ENCODE measurements around the gene EFNA5.

Gene EFNA5

DNA sequence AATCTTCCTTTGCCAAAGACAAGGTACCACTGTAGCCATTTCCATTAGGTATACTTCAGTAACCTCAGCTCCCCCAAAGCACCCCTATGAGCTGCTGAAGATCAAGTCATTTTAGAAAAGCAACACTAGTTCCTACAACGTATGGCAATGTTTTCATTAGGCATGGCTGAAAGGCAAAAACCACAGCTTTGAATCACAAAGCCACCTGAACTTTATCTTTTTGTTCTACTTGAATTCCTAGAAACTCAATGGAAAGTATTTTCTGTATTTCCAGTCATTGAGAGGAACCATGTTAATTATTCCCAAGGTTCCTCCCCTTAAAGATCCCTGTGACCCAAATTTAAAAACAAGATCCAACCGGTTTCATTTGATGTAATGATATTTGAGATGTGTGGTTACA is 152.1 kb downstream of the EFNA5 start:
- H3K36me3 ChIP-seq (ENCODE audit: insufficient read depth, low read length) = no peaks in the 10 kb centered on the region
- H3K27ac ChIP-seq (ENCODE audit: low read depth, low read length) = no peak overlapping the region
- no peaks in the 10 kb centered on the region for H3K27me3 ChIP-seq (ENCODE audit: insufficient read depth, low read length)
- peaks cover 7% of the 10 kb centered on the region for H3K4me1 ChIP-seq (ENCODE audit: control insufficient read depth, insufficient read depth, low read length, unreplicated experiment)
- H3K4me3 ChIP-seq (ENCODE audit: low read depth, low read length) = no peak overlapping the region
- peaks cover 3% of the 10 kb centered on the region for H3K79me2 ChIP-seq (ENCODE audit: control insufficient read depth, insufficient read depth, low read length, unreplicated experiment)
- H2AFZ ChIP-seq (ENCODE audit: low read length, unreplicated experiment) = no peak overlapping the region

DNA sequence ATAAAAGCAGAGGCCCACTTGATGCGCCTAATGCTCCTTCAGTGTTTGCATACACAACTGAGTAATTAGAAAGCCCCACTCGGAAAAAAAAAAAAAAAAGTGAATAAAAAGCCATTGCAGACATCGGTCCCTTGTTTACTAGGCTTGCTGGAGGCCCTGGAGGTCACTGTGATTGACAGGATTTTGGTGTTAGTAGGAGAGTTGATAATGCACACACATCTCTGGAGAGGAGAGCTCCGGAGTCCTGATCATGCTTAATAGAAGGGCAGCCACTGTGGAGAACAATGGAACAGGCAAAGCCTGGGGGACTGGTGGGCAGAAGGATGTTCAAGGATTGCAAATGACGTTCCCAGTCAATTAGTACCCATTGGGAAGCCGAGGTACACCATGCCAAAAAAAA is 152.5 kb downstream of the EFNA5 start:
- H3K4me1 ChIP-seq (ENCODE audit: control insufficient read depth, insufficient read depth, low read length, unreplicated experiment) = peaks cover 7% of the 10 kb centered on the region

DNA sequence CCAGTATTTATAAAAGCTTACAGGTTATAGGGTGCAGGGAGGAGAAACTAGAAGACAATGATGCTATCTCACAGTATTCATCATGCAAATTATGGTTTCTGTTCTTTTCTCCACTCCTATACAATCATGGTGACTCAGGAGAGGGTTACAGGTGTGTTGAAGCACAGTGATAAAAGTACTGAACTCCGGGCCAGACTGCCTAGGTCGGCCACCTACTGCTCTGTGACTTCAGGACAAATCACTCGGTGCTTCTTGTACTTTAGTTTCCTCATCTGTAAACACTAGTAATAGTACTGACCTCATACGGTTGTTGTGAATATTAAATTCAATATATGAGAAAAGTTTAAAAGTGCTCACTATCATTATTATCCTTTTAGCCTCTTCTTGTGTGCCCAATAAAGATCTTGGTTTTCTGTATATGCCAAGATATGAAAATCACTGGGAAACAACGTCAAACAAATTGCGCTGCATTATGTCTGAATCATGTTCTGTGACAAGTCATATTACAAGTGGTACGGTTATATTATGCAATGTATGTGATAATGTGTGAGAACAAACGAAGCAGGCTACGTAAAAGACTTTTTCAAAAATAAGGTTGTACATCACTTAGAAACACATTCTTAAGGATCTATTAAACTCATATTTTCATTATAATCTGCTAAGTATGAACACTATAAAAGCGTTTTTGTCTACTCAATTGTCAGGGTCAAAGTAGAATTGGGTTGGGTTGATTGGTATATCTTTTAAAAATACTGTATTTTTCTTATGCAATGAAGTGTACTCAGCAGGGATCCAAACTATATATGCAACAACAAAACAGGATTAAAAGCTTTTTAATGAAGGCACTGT is 153.3 kb downstream of the EFNA5 start:
- Histone ChIP-seq H3K36me3 (ENCODE audit: insufficient read depth, low read length) (no peaks in the 10 kb centered on the region), H3K79me2 (ENCODE audit: control insufficient read depth, insufficient read depth, low read length, unreplicated experiment) (peaks cover 3% of the 10 kb centered on the region), H3K4me1 (ENCODE audit: control insufficient read depth, insufficient read depth, low read length, unreplicated experiment) (peaks cover 7% of the 10 kb centered on the region), H2AFZ (ENCODE audit: low read length, unreplicated experiment) (no peak overlapping the region), H3K4me3 (ENCODE audit: low read depth, low read length) (no peak overlapping the region), H3K27ac (ENCODE audit: low read depth, low read length) (no peak overlapping the region), H3K27me3 (ENCODE audit: insufficient read depth, low read length) (no peaks in the 10 kb centered on the region)

More for the DNA sequence above, 152.5 kb downstream of the EFNA5 start:
- no peak overlapping the region for H3K27ac ChIP-seq (ENCODE audit: low read depth, low read length)
- no peaks in the 10 kb centered on the region for H3K27me3 ChIP-seq (ENCODE audit: insufficient read depth, low read length)
- H3K4me3 ChIP-seq (ENCODE audit: low read depth, low read length) = no peak overlapping the region
- H3K79me2 ChIP-seq (ENCODE audit: control insufficient read depth, insufficient read depth, low read length, unreplicated experiment) = peaks cover 3% of the 10 kb centered on the region
- H2AFZ ChIP-seq (ENCODE audit: low read length, unreplicated experiment) = no peak overlapping the region
- no peaks in the 10 kb centered on the region for H3K36me3 ChIP-seq (ENCODE audit: insufficient read depth, low read length)

DNA sequence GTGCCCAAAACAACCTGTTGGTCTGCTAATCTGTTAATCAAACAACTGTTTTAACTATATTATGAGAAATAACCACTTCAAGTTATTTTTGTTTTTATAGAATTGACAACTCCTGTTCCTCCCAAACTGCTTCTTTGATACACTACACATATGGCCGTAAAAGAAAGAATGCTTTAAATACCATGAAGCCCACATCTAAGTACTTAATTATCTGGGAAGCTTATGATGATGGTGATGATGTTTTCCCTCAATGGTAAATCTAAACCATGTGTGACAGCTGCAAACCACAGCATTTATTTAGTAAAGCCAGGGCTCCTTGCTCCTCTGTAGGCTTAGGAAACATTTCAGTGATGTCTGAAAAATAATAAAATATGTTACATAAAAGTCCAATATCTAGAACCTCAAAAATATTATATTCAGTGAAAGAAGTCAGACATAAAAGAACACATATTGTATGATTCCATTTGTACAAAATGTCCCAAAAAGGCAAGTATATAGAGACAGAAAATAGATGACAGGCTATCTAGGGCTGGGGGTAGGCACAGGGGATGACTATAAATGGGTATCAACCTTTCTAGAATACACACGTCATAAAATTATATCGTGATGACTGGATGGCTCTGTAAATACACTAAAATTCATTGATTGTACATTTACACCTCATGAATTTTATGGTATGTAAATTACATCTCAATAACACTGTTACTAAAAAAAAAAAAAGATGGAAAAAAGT is 154.1 kb downstream of the EFNA5 start:
- Histone ChIP-seq H3K36me3 (ENCODE audit: insufficient read depth, low read length) (no peaks in the 10 kb centered on the region), H3K27ac (ENCODE audit: low read depth, low read length) (no peak overlapping the region), H3K4me3 (ENCODE audit: low read depth, low read length) (no peak overlapping the region), H2AFZ (ENCODE audit: low read length, unreplicated experiment) (no peak overlapping the region), H3K4me1 (ENCODE audit: control insufficient read depth, insufficient read depth, low read length, unreplicated experiment) (peaks cover 7% of the 10 kb centered on the region), H3K79me2 (ENCODE audit: control insufficient read depth, insufficient read depth, low read length, unreplicated experiment) (peaks cover 3% of the 10 kb centered on the region), H3K27me3 (ENCODE audit: insufficient read depth, low read length) (no peaks in the 10 kb centered on the region)

DNA sequence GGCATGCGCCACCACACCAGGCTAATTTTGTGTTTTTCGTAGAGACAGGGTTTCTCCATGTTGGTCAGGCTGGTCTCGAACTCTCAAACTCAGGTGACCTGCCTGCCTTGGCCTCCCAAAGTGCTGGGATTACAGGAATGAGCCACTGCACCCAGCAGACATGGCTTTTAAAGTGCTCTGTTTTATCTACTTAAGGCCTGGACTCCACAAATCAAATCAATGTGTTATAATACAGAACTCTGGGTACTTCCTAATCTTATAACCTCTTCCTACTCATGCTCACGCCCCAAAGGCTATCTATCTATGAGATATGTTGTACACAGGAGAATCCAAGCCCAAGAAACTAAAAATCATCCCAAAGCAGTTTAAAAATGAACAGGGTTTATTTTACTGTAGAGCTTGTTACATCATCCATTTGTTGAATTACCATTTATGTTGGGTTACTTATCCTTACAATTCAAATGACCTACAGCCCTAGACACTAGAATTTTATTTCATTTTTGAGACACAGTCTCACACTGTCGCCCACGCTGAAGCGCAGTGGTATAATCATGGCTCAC is 155.1 kb downstream of the EFNA5 start:
- no peak overlapping the region for H3K4me3 ChIP-seq (ENCODE audit: low read depth, low read length)
- peaks cover 7% of the 10 kb centered on the region for H3K4me1 ChIP-seq (ENCODE audit: control insufficient read depth, insufficient read depth, low read length, unreplicated experiment)
- H3K27ac ChIP-seq (ENCODE audit: low read depth, low read length) = no peak overlapping the region
- H2AFZ ChIP-seq (ENCODE audit: low read length, unreplicated experiment) = no peak overlapping the region
- peaks cover 3% of the 10 kb centered on the region for H3K79me2 ChIP-seq (ENCODE audit: control insufficient read depth, insufficient read depth, low read length, unreplicated experiment)
- H3K36me3 ChIP-seq (ENCODE audit: insufficient read depth, low read length) = no peaks in the 10 kb centered on the region
- H3K27me3 ChIP-seq (ENCODE audit: insufficient read depth, low read length) = no peaks in the 10 kb centered on the region

DNA sequence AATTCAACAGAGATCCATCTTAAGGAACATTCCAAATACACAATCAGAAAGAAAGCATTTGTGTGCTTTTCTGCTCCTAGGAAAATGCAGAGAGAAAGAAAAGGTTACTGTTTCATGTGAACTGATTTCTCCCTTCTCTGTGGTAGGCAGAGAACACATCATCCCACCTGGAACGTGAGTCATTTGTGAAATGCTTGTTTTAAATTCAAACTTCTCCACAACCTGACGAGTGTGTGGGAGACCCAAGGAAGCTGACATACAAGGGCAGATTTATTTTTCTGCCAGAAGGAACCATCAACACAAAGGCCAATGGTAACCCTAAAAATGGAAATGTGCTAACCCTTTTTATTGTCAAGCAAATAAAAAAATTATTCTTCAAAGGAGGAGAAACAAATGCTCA is 156.4 kb downstream of the EFNA5 start:
- Histone ChIP-seq H2AFZ (ENCODE audit: low read length, unreplicated experiment) (no peak overlapping the region), H3K27me3 (ENCODE audit: insufficient read depth, low read length) (no peaks in the 10 kb centered on the region), H3K79me2 (ENCODE audit: control insufficient read depth, insufficient read depth, low read length, unreplicated experiment) (peaks cover 3% of the 10 kb centered on the region), H3K36me3 (ENCODE audit: insufficient read depth, low read length) (no peaks in the 10 kb centered on the region), H3K27ac (ENCODE audit: low read depth, low read length) (no peak overlapping the region), H3K4me1 (ENCODE audit: control insufficient read depth, insufficient read depth, low read length, unreplicated experiment) (no peaks in the 10 kb centered on the region), H3K4me3 (ENCODE audit: low read depth, low read length) (no peak overlapping the region)

DNA sequence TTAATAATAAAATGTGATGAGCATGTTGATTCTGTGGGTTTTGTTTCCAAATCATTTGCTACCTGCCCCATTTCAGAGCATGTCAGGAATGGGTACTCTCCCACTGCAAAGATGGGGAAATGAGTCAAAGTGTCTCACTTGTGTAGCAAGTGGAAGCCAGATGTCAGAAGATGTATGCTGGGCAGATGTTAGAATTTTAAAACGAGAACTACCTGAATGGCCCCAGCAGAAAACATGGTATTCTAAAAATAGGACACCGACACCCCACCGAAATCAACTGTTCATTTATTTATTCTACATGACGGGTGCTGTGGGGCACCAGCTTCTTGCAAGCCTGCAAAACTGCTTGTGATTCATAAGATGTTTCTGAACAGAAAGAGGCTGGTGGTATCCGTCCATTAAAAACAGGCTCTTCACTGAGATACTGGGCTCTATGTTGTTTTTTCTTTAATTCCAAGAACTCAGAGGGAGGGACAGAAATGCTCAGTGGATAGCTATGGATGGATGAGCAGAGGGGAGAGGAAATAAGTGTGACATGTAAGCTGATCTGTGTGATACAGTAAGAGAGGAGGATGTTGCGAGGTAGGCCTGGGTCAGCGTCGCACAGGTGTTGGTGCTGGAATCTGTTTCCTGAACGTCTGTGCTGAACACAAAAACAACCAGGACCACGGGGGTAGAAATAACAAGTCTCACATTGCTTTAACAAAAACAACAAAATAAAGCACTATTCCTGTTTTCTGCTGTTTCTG is 157.2 kb downstream of the EFNA5 start:
- H3K4me3 ChIP-seq (ENCODE audit: low read depth, low read length) = no peak overlapping the region
- no peak overlapping the region for H2AFZ ChIP-seq (ENCODE audit: low read length, unreplicated experiment)
- peaks cover 3% of the 10 kb centered on the region for H3K79me2 ChIP-seq (ENCODE audit: control insufficient read depth, insufficient read depth, low read length, unreplicated experiment)
- H3K27ac ChIP-seq (ENCODE audit: low read depth, low read length) = no peak overlapping the region
- H3K4me1 ChIP-seq (ENCODE audit: control insufficient read depth, insufficient read depth, low read length, unreplicated experiment) = no peaks in the 10 kb centered on the region
- no peaks in the 10 kb centered on the region for H3K27me3 ChIP-seq (ENCODE audit: insufficient read depth, low read length)
- H3K36me3 ChIP-seq (ENCODE audit: insufficient read depth, low read length) = no peaks in the 10 kb centered on the region

DNA sequence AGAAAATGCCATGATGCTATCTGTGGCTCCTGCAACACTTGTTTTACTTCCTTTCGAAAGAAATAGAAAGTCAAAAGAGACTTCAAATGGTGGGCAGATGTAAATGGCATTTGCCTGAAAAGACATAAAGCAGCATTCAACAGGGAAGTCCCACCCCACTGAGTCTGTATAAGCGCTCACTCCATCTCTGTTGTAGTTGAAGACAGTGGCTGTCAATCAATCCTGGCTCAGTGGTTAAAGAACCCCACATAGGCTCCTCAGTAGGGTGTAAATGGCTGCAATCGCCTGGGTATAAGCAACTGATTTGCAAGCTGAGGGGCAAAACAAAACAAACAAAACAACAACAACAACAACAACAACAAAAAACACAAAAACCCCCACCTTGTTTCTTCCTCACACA is 158.7 kb downstream of the EFNA5 start:
- H3K4me3 ChIP-seq (ENCODE audit: low read depth, low read length) = no peak overlapping the region
- no peak overlapping the region for H3K27ac ChIP-seq (ENCODE audit: low read depth, low read length)
- H2AFZ ChIP-seq (ENCODE audit: low read length, unreplicated experiment) = no peak overlapping the region
- H3K4me1 ChIP-seq (ENCODE audit: control insufficient read depth, insufficient read depth, low read length, unreplicated experiment) = no peaks in the 10 kb centered on the region
- H3K79me2 ChIP-seq (ENCODE audit: control insufficient read depth, insufficient read depth, low read length, unreplicated experiment) = peaks cover 5% of the 10 kb centered on the region
- no peaks in the 10 kb centered on the region for H3K36me3 ChIP-seq (ENCODE audit: insufficient read depth, low read length)
- no peaks in the 10 kb centered on the region for H3K27me3 ChIP-seq (ENCODE audit: insufficient read depth, low read length)

DNA sequence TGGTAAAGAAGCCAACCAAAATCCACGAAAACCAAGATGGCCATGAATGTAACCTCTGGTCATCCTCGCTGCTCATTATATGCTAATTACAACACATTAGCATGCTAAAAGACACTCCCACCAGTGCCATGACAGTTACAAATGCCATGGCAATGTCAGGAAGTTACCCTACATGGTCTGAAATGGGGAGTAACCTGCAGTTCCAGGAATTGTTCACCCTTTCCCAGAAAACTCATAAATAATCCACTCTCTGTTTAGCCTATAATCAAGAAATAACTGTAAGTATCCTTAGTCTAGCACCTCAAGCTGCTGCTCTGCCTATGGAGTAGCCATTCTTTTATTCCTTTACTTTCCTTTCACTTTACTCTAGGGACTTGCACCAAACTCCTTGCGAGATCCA is 160.6 kb downstream of the EFNA5 start:
- no peak overlapping the region for H3K4me3 ChIP-seq (ENCODE audit: low read depth, low read length)
- H3K27me3 ChIP-seq (ENCODE audit: insufficient read depth, low read length) = no peaks in the 10 kb centered on the region
- H2AFZ ChIP-seq (ENCODE audit: low read length, unreplicated experiment) = no peak overlapping the region
- H3K36me3 ChIP-seq (ENCODE audit: insufficient read depth, low read length) = no peaks in the 10 kb centered on the region
- no peak overlapping the region for H3K27ac ChIP-seq (ENCODE audit: low read depth, low read length)
- H3K79me2 ChIP-seq (ENCODE audit: control insufficient read depth, insufficient read depth, low read length, unreplicated experiment) = peaks cover 5% of the 10 kb centered on the region
- H3K4me1 ChIP-seq (ENCODE audit: control insufficient read depth, insufficient read depth, low read length, unreplicated experiment) = no peaks in the 10 kb centered on the region

DNA sequence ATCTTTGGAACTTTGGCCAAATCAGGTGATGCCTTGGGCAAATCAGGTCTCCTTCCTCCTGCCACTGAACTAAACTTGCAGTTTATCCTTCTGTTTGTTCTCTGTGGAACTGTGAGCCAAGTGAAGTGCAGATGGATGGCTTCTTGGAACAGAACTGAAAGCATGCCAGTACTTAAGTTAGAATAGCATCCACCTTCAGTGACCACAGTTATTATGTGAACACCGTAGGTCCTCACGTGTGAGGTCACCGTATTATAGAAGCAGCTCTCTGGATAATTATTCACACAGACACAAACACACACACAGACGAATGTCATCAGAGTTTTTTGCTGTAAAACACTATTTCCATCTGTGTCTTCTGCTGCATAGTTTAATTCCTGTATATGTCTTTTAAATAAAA is 162.6 kb downstream of the EFNA5 start:
- Histone ChIP-seq H3K4me3 (ENCODE audit: low read depth, low read length) (no peak overlapping the region), H3K4me1 (ENCODE audit: control insufficient read depth, insufficient read depth, low read length, unreplicated experiment) (no peaks in the 10 kb centered on the region), H3K79me2 (ENCODE audit: control insufficient read depth, insufficient read depth, low read length, unreplicated experiment) (peaks cover 5% of the 10 kb centered on the region), H3K36me3 (ENCODE audit: insufficient read depth, low read length) (peaks cover 3% of the 10 kb centered on the region; the same call in 1 of the 2 replicates), H3K27me3 (ENCODE audit: insufficient read depth, low read length) (no peaks in the 10 kb centered on the region), H3K27ac (ENCODE audit: low read depth, low read length) (no peak overlapping the region), H2AFZ (ENCODE audit: low read length, unreplicated experiment) (no peak overlapping the region)

All from ACC112 (cell line).